ENCODE data around the gene CCL13. TPM values are rescaled to one million over a fixed set of nuclear protein-coding genes. Genes with fewer than 3 reads are reported as not detected.
A peak's percentile ranks its signal among the peaks of the same experiment; 100 is the strongest.

CCL13 gene
- total RNA-seq, 1 donor from 2014 or later: not detected

GRCh38 chr17:34366529-34367107 is 10.3 kb downstream of the CCL13 start:
- Mint-ChIP-seq H3K27me3 (peaks cover 45% of the 10 kb centered on the region), H3K9me3 (no peaks in the 10 kb centered on the region)

GRCh38 chr17:34367486-34368195 is 11.4 kb downstream of the CCL13 start:
- peaks cover 38% of the 10 kb centered on the region for H3K27me3 Mint-ChIP-seq
- no peak for TF ChIP-seq CTCF (conservative IDR thresholded peaks at IDR 0.05)
- no peak for DNase-seq (ENCODE audit: extremely low spot score, unreplicated experiment)
- H3K4me3 Mint-ChIP-seq: no peak overlapping the region
- H3K9me3 Mint-ChIP-seq: no peaks in the 10 kb centered on the region
- no peaks in the 10 kb centered on the region for H3K36me3 Mint-ChIP-seq
- H3K27ac Mint-ChIP-seq: no peak overlapping the region
- peaks cover 16% of the 10 kb centered on the region for H3K4me1 Mint-ChIP-seq (ENCODE audit: unreplicated experiment)

More at GRCh38 chr17:34366529-34367107, 10.3 kb downstream of the CCL13 start:
- peaks cover 16% of the 10 kb centered on the region for H3K4me1 Mint-ChIP-seq (ENCODE audit: unreplicated experiment)
- no peak for TF ChIP-seq CTCF (conservative IDR thresholded peaks at IDR 0.05)
- H3K4me3 Mint-ChIP-seq: no peak overlapping the region
- H3K36me3 Mint-ChIP-seq: no peaks in the 10 kb centered on the region
- H3K27ac Mint-ChIP-seq: no peak overlapping the region
- peak; percentile 52 for DNase-seq (ENCODE audit: extremely low spot score, unreplicated experiment)

- no peak for DNase-seq (ENCODE audit: extremely low spot score, unreplicated experiment)
- H3K9me3 Mint-ChIP-seq: no peaks in the 10 kb centered on the region
- H3K4me1 Mint-ChIP-seq (ENCODE audit: unreplicated experiment): peaks cover 16% of the 10 kb centered on the region
- H3K27me3 Mint-ChIP-seq: peaks cover 33% of the 10 kb centered on the region
- no peak for TF ChIP-seq CTCF (conservative IDR thresholded peaks at IDR 0.05)
- no peak overlapping the region for H3K27ac Mint-ChIP-seq
- no peaks in the 10 kb centered on the region for H3K36me3 Mint-ChIP-seq
- no peak overlapping the region for H3K4me3 Mint-ChIP-seq
These were observed 12.1 kb downstream of the CCL13 start for GRCh38 chr17:34368196-34368945.

- Mint-ChIP-seq H3K27me3 (peaks cover 28% of the 10 kb centered on the region), H3K9me3 (no peaks in the 10 kb centered on the region), H3K4me3 (no peak overlapping the region), H3K27ac (no peak overlapping the region), H3K4me1 (ENCODE audit: unreplicated experiment) (peaks cover 16% of the 10 kb centered on the region), H3K36me3 (no peaks in the 10 kb centered on the region)
- no peak for TF ChIP-seq CTCF (conservative IDR thresholded peaks at IDR 0.05)
- no peak for DNase-seq (ENCODE audit: extremely low spot score, unreplicated experiment)
These were observed 12.7 kb downstream of the CCL13 start for GRCh38 chr17:34368946-34369500.

- H3K27me3 Mint-ChIP-seq: peaks cover 23% of the 10 kb centered on the region
These were observed 13.3 kb downstream of the CCL13 start for GRCh38 chr17:34369571-34369970.

More at GRCh38 chr17:34369571-34369970, 13.3 kb downstream of the CCL13 start:
- Mint-ChIP-seq H3K4me3 (no peak overlapping the region), H3K27ac (no peak overlapping the region), H3K36me3 (no peaks in the 10 kb centered on the region), H3K4me1 (ENCODE audit: unreplicated experiment) (peaks cover 16% of the 10 kb centered on the region), H3K9me3 (no peaks in the 10 kb centered on the region)
- peak; percentile 66 for DNase-seq (ENCODE audit: extremely low spot score, unreplicated experiment)
- no peak for TF ChIP-seq CTCF (conservative IDR thresholded peaks at IDR 0.05)
